Type B pancreatic cell (in vitro differentiated cells): ENCODE data around the gene TOLLIP. TPM values are rescaled to one million over a fixed set of nuclear protein-coding genes. Genes with fewer than 3 reads are reported as not detected.

Experiments
- DNase-seq: peaks from one replicate; pipeline ENCODE4 v3.0.0; 2021; ENCODE audit warnings: mixed read lengths; ENCODE audit not compliant: unreplicated experiment; ENCODE audit errors: extremely low spot score
- H3K27ac Mint-ChIP-seq: 2 replicates; pipeline ENCODE4 v1.8.0; 2021; ENCODE audit warnings: mild to moderate bottlenecking, mixed read lengths
- H3K27me3 Mint-ChIP-seq: 2 replicates; pipeline ENCODE4 v1.8.0; 2021; ENCODE audit warnings: mixed read lengths
- H3K36me3 Mint-ChIP-seq: 2 replicates; pipeline ENCODE4 v1.8.0; 2021; ENCODE audit warnings: mixed read lengths
- H3K4me1 Mint-ChIP-seq: one replicate; pipeline ENCODE4 v1.8.0; 2021; ENCODE audit warnings: mixed read lengths; ENCODE audit not compliant: unreplicated experiment
- H3K4me3 Mint-ChIP-seq: 2 replicates; pipeline ENCODE4 v1.8.0; 2021; ENCODE audit warnings: mild to moderate bottlenecking, mixed read lengths
- H3K9me3 Mint-ChIP-seq: 2 replicates; pipeline ENCODE4 v1.8.0; 2021; ENCODE audit warnings: mixed read lengths
- CTCF ChIP-seq: fragments of 200-600 bp; sonication (generic); conservative IDR thresholded peaks from 2 replicates; pipeline ENCODE4 v1.5.0; 2021; ENCODE audit warnings: antibody characterized with exemption, mild to moderate bottlenecking
- total RNA-seq: library from RNA; stranded (reverse); gene quantifications from 2 replicates; pipeline ENCODE4 v1.2.1, GENCODE V29; 2021; ENCODE audit warnings: low replicate concordance

The TOLLIP gene
- total RNA-seq, 1 donor from 2014 or later, result 49.2 TPM

GRCh38 chr11:1346669-1347390 lies 37.4 kb upstream of the TOLLIP start:
- H3K27me3 Mint-ChIP-seq, result peaks cover 12% of the 10 kb centered on the region
- no peak overlapping the region for H3K27ac Mint-ChIP-seq
- no peak for DNase-seq
- H3K4me1 Mint-ChIP-seq, result peaks cover 5% of the 10 kb centered on the region
- no peak overlapping the region for H3K4me3 Mint-ChIP-seq
- TF ChIP-seq CTCF, result no peak
- no peaks in the 10 kb centered on the region for H3K36me3 Mint-ChIP-seq
- no peaks in the 10 kb centered on the region for H3K9me3 Mint-ChIP-seq

- Mint-ChIP-seq H3K36me3 (no peaks in the 10 kb centered on the region), H3K4me3 (no peak overlapping the region), H3K27me3 (peaks cover 6% of the 10 kb centered on the region), H3K4me1 (peaks cover 5% of the 10 kb centered on the region), H3K9me3 (no peaks in the 10 kb centered on the region), H3K27ac (no peak overlapping the region)
- TF ChIP-seq CTCF, result no peak
- peak; percentile 45 for DNase-seq
These were observed 36.5 kb upstream of the TOLLIP start for GRCh38 chr11:1345737-1346513.

GRCh38 chr11:1344056-1344635 lies 34.7 kb upstream of the TOLLIP start:
- TF ChIP-seq CTCF, result no peak
- Mint-ChIP-seq H3K4me1 (peaks cover 5% of the 10 kb centered on the region), H3K36me3 (no peaks in the 10 kb centered on the region), H3K27me3 (peaks cover 3% of the 10 kb centered on the region), H3K4me3 (no peak overlapping the region), H3K9me3 (no peaks in the 10 kb centered on the region), H3K27ac (no peak overlapping the region)
- DNase-seq, result peak; percentile 60

GRCh38 chr11:1343391-1344055 lies 34.1 kb upstream of the TOLLIP start:
- Mint-ChIP-seq H3K4me3 (no peak overlapping the region), H3K4me1 (peaks cover 2% of the 10 kb centered on the region), H3K9me3 (no peaks in the 10 kb centered on the region), H3K27ac (no peak overlapping the region), H3K27me3 (peaks cover 4% of the 10 kb centered on the region), H3K36me3 (no peaks in the 10 kb centered on the region)
- DNase-seq, result peak; percentile 55
- no peak for TF ChIP-seq CTCF

- peaks cover 10% of the 10 kb centered on the region for H3K27me3 Mint-ChIP-seq
- no peak for DNase-seq
- peaks cover 1% of the 10 kb centered on the region for H3K9me3 Mint-ChIP-seq
- no peaks in the 10 kb centered on the region for H3K4me1 Mint-ChIP-seq
- H3K27ac Mint-ChIP-seq, result no peak overlapping the region
- no peak for TF ChIP-seq CTCF
- H3K4me3 Mint-ChIP-seq, result no peak overlapping the region
- H3K36me3 Mint-ChIP-seq, result peaks cover under 1% of the 10 kb centered on the region
These were observed 33.5 kb upstream of the TOLLIP start for GRCh38 chr11:1342946-1343345.
